ENCODE data around the gene PRKCE. TPM values are rescaled to one million over a fixed set of nuclear protein-coding genes. Genes with fewer than 3 reads are reported as not detected.

PRKCE gene
- total and polyA plus RNA-seq, 2 donors (not counting 3 experiments of a cell fraction or from before 2014, with no cell fraction given), result 27.9 to 33.9 TPM

DNA sequence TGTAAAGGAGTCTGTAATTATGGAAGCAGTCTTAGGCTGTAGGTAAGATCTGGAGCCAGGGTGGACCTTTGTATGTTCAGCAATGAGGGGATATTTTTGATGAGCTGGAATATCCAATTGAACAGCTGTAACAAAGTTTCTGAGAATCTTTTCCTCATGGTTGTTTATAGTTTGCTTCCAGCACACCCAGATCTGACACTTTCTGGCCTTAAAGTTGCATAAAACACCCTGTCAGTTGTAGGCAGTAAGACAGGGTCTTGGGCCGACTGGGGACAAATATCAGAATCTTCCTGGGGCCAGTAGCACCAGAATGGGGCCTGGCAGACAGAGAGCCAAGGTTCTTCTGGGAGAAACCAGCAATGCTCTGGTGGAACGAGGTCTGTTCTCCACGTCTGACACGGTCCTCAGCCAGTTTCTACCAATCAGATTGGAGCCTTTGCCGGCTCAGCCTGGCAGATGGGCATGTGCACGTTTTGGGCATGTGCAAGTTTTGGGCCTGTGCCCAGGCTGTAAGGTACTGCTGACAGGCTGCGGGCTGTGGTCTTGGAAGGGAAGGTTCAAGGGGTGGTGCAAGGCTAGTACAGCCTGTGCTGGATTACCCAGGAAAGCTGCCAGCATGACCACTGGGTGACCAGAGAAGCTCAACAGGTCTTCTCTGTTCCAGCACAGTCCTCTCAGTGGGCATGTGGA lies 89.8 kb downstream of the PRKCE start:
- BruUV-seq (replicated peaks), result no TSS peak
- dilution Hi-C loops (cut with MboI; ENCODE audit: extremely low pct_ligation_motif_present, low sequenced_read_pairs) (no loop called here), intact Hi-C loops (cut with micrococcal nuclease) (no loop called here)
- Histone ChIP-seq H3K79me2 (ENCODE audit: control insufficient read depth, insufficient read depth, low read length) (no peaks in the 10 kb centered on the region), H3K4me1 (ENCODE audit: control insufficient read depth, extremely low read depth, insufficient read depth, low read length) (peaks cover 6% of the 10 kb centered on the region), H3K36me3 (ENCODE audit: control insufficient read depth in 2 of 2, extremely low read depth in 1 of 2, insufficient read depth in 2 of 2, low read length in 2 of 2) (no peaks in the 10 kb centered on the region), H2AFZ (ENCODE audit: low read depth, low read length) (no peak overlapping the region), H3K27me3 (ENCODE audit: control insufficient read depth in 2 of 2, insufficient read depth in 2 of 2, low read length in 2 of 2) (no peaks in the 10 kb centered on the region), H3K9me1 (replicated peaks; ENCODE audit: control insufficient read depth, extremely low read depth, insufficient read depth, low read length) (no peaks in the 10 kb centered on the region), H3K4me2 (ENCODE audit: insufficient read depth, low read length) (no peak overlapping the region), H3K4me3 (replicated peaks in 1 of 3; ENCODE audit: insufficient read depth in 1 of 3, low read depth in 1 of 3, low read length in 3 of 3) (no peak overlapping the region), H3K9me3 (replicated peaks; ENCODE audit: control insufficient read depth, insufficient read depth, low read length) (no peaks in the 10 kb centered on the region), H4K20me1 (replicated peaks; ENCODE audit: control insufficient read depth, extremely low read depth, insufficient read depth, low read length) (no peaks in the 10 kb centered on the region), H3K27ac (ENCODE audit: insufficient read depth, low read depth, low read length) (no peak overlapping the region), H3K9ac (replicated peaks; ENCODE audit: extremely low read depth, insufficient read depth, low read length) (no peak overlapping the region)
- ChIA-PET POLR2A (no interaction called here), CTCF (interaction anchor here (1.2 to 1.3 kb wide), 2 partner anchors 11 to 83 kb away, joined by 3 read pairs; no protein-coding TSS in a partner anchor)
- DNase-seq (ENCODE audit: low read depth, low spot score) (no peak), FAIRE-seq (no peak)
- no peak for TF ChIP-seq POLR2AphosphoS5 (IDR thresholded peaks at IDR 0.05; ENCODE audit: insufficient read depth, low read depth, low read length)
- TF ChIP-seq MYC (IDR thresholded peaks at IDR 0.05; ENCODE audit: low read depth, low read length), result no peak
- TF ChIP-seq, protein P1, sequence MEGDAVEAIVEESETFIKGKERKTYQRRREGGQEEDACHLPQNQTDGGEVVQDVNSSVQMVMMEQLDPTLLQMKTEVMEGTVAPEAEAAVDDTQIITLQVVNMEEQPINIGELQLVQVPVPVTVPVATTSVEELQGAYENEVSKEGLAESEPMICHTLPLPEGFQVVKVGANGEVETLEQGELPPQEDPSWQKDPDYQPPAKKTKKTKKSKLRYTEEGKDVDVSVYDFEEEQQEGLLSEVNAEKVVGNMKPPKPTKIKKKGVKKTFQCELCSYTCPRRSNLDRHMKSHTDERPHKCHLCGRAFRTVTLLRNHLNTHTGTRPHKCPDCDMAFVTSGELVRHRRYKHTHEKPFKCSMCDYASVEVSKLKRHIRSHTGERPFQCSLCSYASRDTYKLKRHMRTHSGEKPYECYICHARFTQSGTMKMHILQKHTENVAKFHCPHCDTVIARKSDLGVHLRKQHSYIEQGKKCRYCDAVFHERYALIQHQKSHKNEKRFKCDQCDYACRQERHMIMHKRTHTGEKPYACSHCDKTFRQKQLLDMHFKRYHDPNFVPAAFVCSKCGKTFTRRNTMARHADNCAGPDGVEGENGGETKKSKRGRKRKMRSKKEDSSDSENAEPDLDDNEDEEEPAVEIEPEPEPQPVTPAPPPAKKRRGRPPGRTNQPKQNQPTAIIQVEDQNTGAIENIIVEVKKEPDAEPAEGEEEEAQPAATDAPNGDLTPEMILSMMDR (IDR thresholded peaks at IDR 0.05; ENCODE audit: extremely low read depth in 1 of 2, insufficient read depth in 1 of 2, low read depth in 1 of 2, low read length in 2 of 2), result no peak
- no peak for TF ChIP-seq FOS (IDR thresholded peaks at IDR 0.05; ENCODE audit: borderline replicate concordance, insufficient read depth, low read length)
- no peak for TF ChIP-seq POLR2A (IDR thresholded peaks at IDR 0.05; ENCODE audit: low read depth, low read length)
- TF ChIP-seq EZH2 (IDR thresholded peaks at IDR 0.05; ENCODE audit: borderline replicate concordance, low read depth, low read length, severe bottlenecking), result no peak
- no peak for TF ChIP-seq GATA2 (IDR thresholded peaks at IDR 0.05; ENCODE audit: insufficient read depth, insufficient read length, low read depth, low read length)
- TF ChIP-seq MAX (IDR thresholded peaks at IDR 0.05; ENCODE audit: insufficient read depth, insufficient read length), result no peak
- no peak for TF ChIP-seq JUN (IDR thresholded peaks at IDR 0.05; ENCODE audit: borderline replicate concordance, insufficient read depth, insufficient read length, low read depth)
